Activated CD4-positive, alpha-beta T cell treated with anti-CD3 and anti-CD28 coated beads, Interleukin-2, amount 10 ng/mL, durations not matched to agents 24 days and 14 days (primary cell): Measurements from ENCODE around the gene SH3GLB1. TPM values are rescaled to one million over a fixed set of nuclear protein-coding genes. Genes with fewer than 3 reads are reported as not detected.

Experiments used
- DNase-seq: peaks from one replicate; pipeline ENCODE4 v3.0.0; 2022
- H3K27ac Mint-ChIP-seq: one replicate; pipeline ENCODE4 v1.8.0; 2022; ENCODE audit warnings: mild to moderate bottlenecking, mixed read lengths
- H3K27me3 Mint-ChIP-seq: one replicate; pipeline ENCODE4 v1.8.0; 2022; ENCODE audit warnings: mixed read lengths
- H3K36me3 Mint-ChIP-seq: one replicate; pipeline ENCODE4 v1.8.0; 2022; ENCODE audit warnings: low read depth, mild to moderate bottlenecking, mixed read lengths
- H3K4me1 Mint-ChIP-seq: one replicate; pipeline ENCODE4 v1.8.0; 2021; ENCODE audit warnings: mixed read lengths
- H3K4me3 Mint-ChIP-seq: one replicate; pipeline ENCODE4 v1.8.0; 2022; ENCODE audit warnings: mild to moderate bottlenecking, moderate library complexity, mixed read lengths
- H3K9me3 Mint-ChIP-seq: one replicate; pipeline ENCODE4 v1.8.0; 2021; ENCODE audit warnings: mixed read lengths
- intact Hi-C: fragments of 100-400 bp; cut with micrococcal nuclease; formaldehyde crosslinking; loops from one replicate; pipeline ENCODE4 v1.15.1; 2023
- total RNA-seq: library from RNA; stranded (reverse); gene quantifications from 2 replicates; pipeline ENCODE4 v1.2.3, GENCODE V29; 2022

The SH3GLB1 gene
- total RNA-seq, 1 donor from 2014 or later: 57.0 TPM

GRCh38 chr1:86768554-86768953 lies 64.2 kb downstream of the SH3GLB1 start:
- Mint-ChIP-seq H3K36me3 (no peaks in the 10 kb centered on the region), H3K4me1 (peaks cover 4% of the 10 kb centered on the region), H3K27ac (no peak overlapping the region), H3K4me3 (no peak overlapping the region), H3K27me3 (peaks cover 7% of the 10 kb centered on the region), H3K9me3 (peaks cover 10% of the 10 kb centered on the region)
- DNase-seq: no peak
- intact Hi-C loops: no loop called here

- H3K4me3 Mint-ChIP-seq: no peak overlapping the region
- H3K27me3 Mint-ChIP-seq: peaks cover 7% of the 10 kb centered on the region
- H3K36me3 Mint-ChIP-seq: no peaks in the 10 kb centered on the region
- DNase-seq: no peak
- intact Hi-C loops: no loop called here
- peaks cover 10% of the 10 kb centered on the region for H3K9me3 Mint-ChIP-seq
- H3K4me1 Mint-ChIP-seq: peaks cover 9% of the 10 kb centered on the region
- no peak overlapping the region for H3K27ac Mint-ChIP-seq
These were observed 64.7 kb downstream of the SH3GLB1 start for GRCh38 chr1:86769065-86769464.

- intact Hi-C loops: loop anchor here (1.0 kb wide), 1 partner anchor 69 kb away; the partner anchor contains the start of gene SH3GLB1
- H3K9me3 Mint-ChIP-seq: no peaks in the 10 kb centered on the region
These were observed 69.2 kb downstream of the SH3GLB1 start for GRCh38 chr1:86773341-86774288.

GRCh38 chr1:86774305-86775295 lies 70.2 kb downstream of the SH3GLB1 start:
- no peaks in the 10 kb centered on the region for H3K27me3 Mint-ChIP-seq
- no peaks in the 10 kb centered on the region for H3K36me3 Mint-ChIP-seq
- H3K4me1 Mint-ChIP-seq: peaks cover 15% of the 10 kb centered on the region
- peak overlapping the region; percentile 54 for H3K4me3 Mint-ChIP-seq
- no peak for DNase-seq
- H3K9me3 Mint-ChIP-seq: no peaks in the 10 kb centered on the region
- peak overlapping the region; percentile 78 for H3K27ac Mint-ChIP-seq
- intact Hi-C loops: loop anchor here (1.0 kb wide), 1 partner anchor 70 kb away; the partner anchor contains the start of gene SH3GLB1

More at GRCh38 chr1:86773341-86774288, 69.2 kb downstream of the SH3GLB1 start:
- Mint-ChIP-seq H3K27ac (peak overlapping the region; percentile 78), H3K27me3 (no peaks in the 10 kb centered on the region), H3K4me3 (peak overlapping the region; percentile 54), H3K36me3 (no peaks in the 10 kb centered on the region), H3K4me1 (peaks cover 15% of the 10 kb centered on the region)
- DNase-seq: no peak

GRCh38 chr1:86775395-86775794 lies 71.0 kb downstream of the SH3GLB1 start:
- Mint-ChIP-seq H3K4me3 (no peak overlapping the region), H3K4me1 (peaks cover 15% of the 10 kb centered on the region), H3K9me3 (no peaks in the 10 kb centered on the region), H3K27me3 (no peaks in the 10 kb centered on the region), H3K36me3 (no peaks in the 10 kb centered on the region), H3K27ac (no peak overlapping the region)
- intact Hi-C loops: no loop called here
- no peak for DNase-seq

- no peaks in the 10 kb centered on the region for H3K27me3 Mint-ChIP-seq
- no peak overlapping the region for H3K27ac Mint-ChIP-seq
- peaks cover 15% of the 10 kb centered on the region for H3K4me1 Mint-ChIP-seq
- peaks cover 4% of the 10 kb centered on the region for H3K9me3 Mint-ChIP-seq
- intact Hi-C loops: no loop called here
- no peak for DNase-seq
- H3K36me3 Mint-ChIP-seq: no peaks in the 10 kb centered on the region
- H3K4me3 Mint-ChIP-seq: no peak overlapping the region
These were observed 71.7 kb downstream of the SH3GLB1 start for GRCh38 chr1:86776108-86776507.

- no peak overlapping the region for H3K27ac Mint-ChIP-seq
- no peak for DNase-seq
- no peaks in the 10 kb centered on the region for H3K36me3 Mint-ChIP-seq
- H3K27me3 Mint-ChIP-seq: no peaks in the 10 kb centered on the region
- peaks cover 4% of the 10 kb centered on the region for H3K9me3 Mint-ChIP-seq
- H3K4me3 Mint-ChIP-seq: no peak overlapping the region
- intact Hi-C loops: no loop called here
- H3K4me1 Mint-ChIP-seq: peaks cover 9% of the 10 kb centered on the region
These were observed 74.3 kb downstream of the SH3GLB1 start for GRCh38 chr1:86778569-86779239.

- no peak overlapping the region for H3K4me3 Mint-ChIP-seq
- intact Hi-C loops: no loop called here
- no peaks in the 10 kb centered on the region for H3K36me3 Mint-ChIP-seq
- peaks cover 4% of the 10 kb centered on the region for H3K9me3 Mint-ChIP-seq
- peaks cover under 1% of the 10 kb centered on the region for H3K4me1 Mint-ChIP-seq
- H3K27ac Mint-ChIP-seq: no peak overlapping the region
- H3K27me3 Mint-ChIP-seq: no peaks in the 10 kb centered on the region
- no peak for DNase-seq
These were observed 75.2 kb downstream of the SH3GLB1 start for GRCh38 chr1:86779308-86780191.

GRCh38 chr1:86782482-86782881 lies 78.1 kb downstream of the SH3GLB1 start:
- Mint-ChIP-seq H3K36me3 (no peaks in the 10 kb centered on the region), H3K27ac (no peak overlapping the region), H3K4me3 (no peak overlapping the region), H3K9me3 (peaks cover 4% of the 10 kb centered on the region), H3K27me3 (no peaks in the 10 kb centered on the region), H3K4me1 (no peaks in the 10 kb centered on the region)
- no peak for DNase-seq
- intact Hi-C loops: no loop called here

GRCh38 chr1:86787621-86788020 lies 83.2 kb downstream of the SH3GLB1 start:
- H3K27me3 Mint-ChIP-seq: no peaks in the 10 kb centered on the region
- H3K27ac Mint-ChIP-seq: no peak overlapping the region

GRCh38 chr1:86788300-86789206 lies 84.2 kb downstream of the SH3GLB1 start:
- H3K4me1 Mint-ChIP-seq: peaks cover 4% of the 10 kb centered on the region
- H3K36me3 Mint-ChIP-seq: no peaks in the 10 kb centered on the region
- H3K4me3 Mint-ChIP-seq: no peak overlapping the region
- intact Hi-C loops: no loop called here
- no peaks in the 10 kb centered on the region for H3K9me3 Mint-ChIP-seq
- DNase-seq: no peak
- H3K27ac Mint-ChIP-seq: no peak overlapping the region
- no peaks in the 10 kb centered on the region for H3K27me3 Mint-ChIP-seq

More at GRCh38 chr1:86787621-86788020, 83.2 kb downstream of the SH3GLB1 start:
- H3K9me3 Mint-ChIP-seq: no peaks in the 10 kb centered on the region
- intact Hi-C loops: no loop called here
- no peak for DNase-seq
- no peaks in the 10 kb centered on the region for H3K36me3 Mint-ChIP-seq
- H3K4me3 Mint-ChIP-seq: no peak overlapping the region
- H3K4me1 Mint-ChIP-seq: peaks cover 4% of the 10 kb centered on the region

GRCh38 chr1:86795316-86795715 lies 90.9 kb downstream of the SH3GLB1 start:
- Mint-ChIP-seq H3K4me1 (no peaks in the 10 kb centered on the region), H3K27ac (no peak overlapping the region), H3K27me3 (no peaks in the 10 kb centered on the region), H3K4me3 (no peak overlapping the region), H3K36me3 (no peaks in the 10 kb centered on the region), H3K9me3 (no peaks in the 10 kb centered on the region)
- DNase-seq: no peak
- intact Hi-C loops: no loop called here
